H1 (cell line): ENCODE results near the gene PPFIA2. TPM values are rescaled to one million over a fixed set of nuclear protein-coding genes. Genes with fewer than 3 reads are reported as not detected.

Experiments used
- CTCF ChIA-PET: fragments of 300-600 bp; sonication (Branson Sonifier 250); formaldehyde crosslinking; loops from one replicate; lab custom pipeline; 2021; ENCODE audit not compliant: partially characterized antibody; lab: Charles Lee
- POLR2A ChIA-PET: fragments of 300-600 bp; sonication (Branson Sonifier 250); formaldehyde crosslinking; loops from one replicate; lab custom pipeline; 2021; ENCODE audit warnings: inconsistent platforms; ENCODE audit not compliant: partially characterized antibody; lab: Charles Lee
- DNase-seq, 2 experiments: peaks; one replicate each; pipeline versions ENCODE4 v3.0.0 to v3.0.0-alpha.2; 2010 to 2022; ENCODE audit warnings: low spot score in 2 of 2, low read depth in 1 of 2, mixed read lengths in 1 of 2
- FAIRE-seq: peaks from 2 replicates; lab custom pipeline; 2011; peaks lifted over from hg19 to GRCh38; lab: Jason Lieb, UNC
- H2AFZ ChIP-seq: 2 replicates; pipeline ENCODE4 v1.8.1; 2012; ENCODE audit warnings: low read length, inconsistent platforms
- H2AK5ac ChIP-seq: 2 replicates; pipeline ENCODE4 v1.6.1; 2013; ENCODE audit warnings: low read depth, low read length
- H2BK120ac ChIP-seq: replicated peaks from 2 replicates; pipeline ENCODE3; 2013; ENCODE audit warnings: low read depth, low read length, inconsistent platforms
- H2BK12ac ChIP-seq: 2 replicates; pipeline ENCODE4 v1.6.1; 2013; ENCODE audit warnings: low read depth, low read length
- H2BK15ac ChIP-seq: 2 replicates; pipeline ENCODE4 v1.6.1; 2013; ENCODE audit warnings: low read length
- H2BK20ac ChIP-seq: 2 replicates; pipeline ENCODE4 v1.6.1; 2013; ENCODE audit warnings: low read length
- H2BK5ac ChIP-seq: 2 replicates; pipeline ENCODE4 v1.6.1; 2013; ENCODE audit warnings: low read depth, low read length
- H3K14ac ChIP-seq: 2 replicates; pipeline ENCODE4 v1.6.1; 2013; ENCODE audit warnings: inconsistent platforms; ENCODE audit not compliant: insufficient read length
- H3K18ac ChIP-seq: 2 replicates; pipeline ENCODE4 v1.6.1; 2013; ENCODE audit warnings: low read length; ENCODE audit errors: extremely low read depth
- H3K23ac ChIP-seq: 2 replicates; pipeline ENCODE4 v1.6.1; 2013; ENCODE audit warnings: inconsistent platforms; ENCODE audit not compliant: insufficient read length
- H3K23me2 ChIP-seq: 2 replicates; pipeline ENCODE4 v1.6.1; 2013; ENCODE audit warnings: low read depth, low read length
- H3K27ac ChIP-seq: 2 replicates; pipeline ENCODE4 v1.6.1; 2011; ENCODE audit warnings: low read depth, low read length, inconsistent platforms
- H3K27me3 ChIP-seq, 4 experiments: replicated peaks in 1 of 4; 1 replicate in 1 of 4; 2 replicates in 3 of 4; pipeline versions ENCODE4 v1.6.1 to v1.8.1; 2011 to 2013; ENCODE audit warnings: low read length in 3 of 4, mild to moderate bottlenecking in 3 of 4, inconsistent platforms in 2 of 4, mixed read lengths in 2 of 4, moderate library complexity in 1 of 4; ENCODE audit not compliant: control insufficient read depth in 3 of 4, insufficient read depth in 3 of 4; ENCODE audit errors: extremely low read depth in 1 of 4
- H3K36me3 ChIP-seq, 4 experiments: 2 replicates each; pipeline versions ENCODE4 v1.6.1 to v1.8.1; 2011 to 2013; ENCODE audit warnings: mild to moderate bottlenecking in 4 of 4, low read length in 3 of 4, moderate library complexity in 2 of 4, control low read depth in 1 of 4, inconsistent platforms in 1 of 4; ENCODE audit not compliant: insufficient read depth in 4 of 4, control insufficient read depth in 2 of 4
- H3K4ac ChIP-seq: replicated peaks from 2 replicates; pipeline ENCODE3; 2013; ENCODE audit warnings: low read length, low read depth, mixed read lengths, inconsistent platforms; ENCODE audit not compliant: insufficient read length
- H3K4me1 ChIP-seq, 4 experiments: replicated peaks in 1 of 4; 1 replicate in 1 of 4; 2 replicates in 3 of 4; pipeline versions ENCODE4 v1.6.1 to v1.8.1; 2011 to 2013; ENCODE audit warnings: low read length in 3 of 4, inconsistent platforms in 2 of 4, mixed read lengths in 1 of 4; ENCODE audit not compliant: insufficient read depth in 4 of 4, control insufficient read depth in 3 of 4
- H3K4me2 ChIP-seq, 2 experiments: 2 replicates each; pipeline versions ENCODE4 v1.6.1 to v1.8.1; 2011 to 2013; ENCODE audit warnings: low read depth in 2 of 2, low read length in 2 of 2, control low read depth in 1 of 2, inconsistent platforms in 1 of 2, mild to moderate bottlenecking in 1 of 2; ENCODE audit not compliant: insufficient read depth in 1 of 2
- H3K4me3 ChIP-seq, 4 experiments: fragments of 200-600, 300-600 bp in 1 of 4; sonication (generic), shearing (Covaris generic), sonication (Bioruptor Twin) in 1 of 4; 2 replicates each; pipeline versions ENCODE4 v1.5.1 to v1.8.1; 2011 to 2016; ENCODE audit warnings: low read length in 4 of 4, low read depth in 3 of 4, control low read depth in 2 of 4, inconsistent platforms in 2 of 4, mild to moderate bottlenecking in 2 of 4, mixed read lengths in 1 of 4, moderate library complexity in 1 of 4; ENCODE audit not compliant: insufficient read depth in 2 of 4; ENCODE audit errors: extremely low read depth in 1 of 4
- H3K56ac ChIP-seq: replicated peaks from 2 replicates; pipeline ENCODE3; 2013; ENCODE audit warnings: low read depth, mild to moderate bottlenecking, mixed read lengths, low read length, inconsistent platforms; ENCODE audit not compliant: insufficient read length
- H3K79me1 ChIP-seq: 2 replicates; pipeline ENCODE4 v1.6.1; 2013; ENCODE audit warnings: low read depth, low read length, control low read depth
- H3K79me2 ChIP-seq, 2 experiments: 2 replicates each; pipeline versions ENCODE4 v1.6.1 to v1.8.1; 2012 to 2013; ENCODE audit warnings: low read length in 2 of 2, mild to moderate bottlenecking in 2 of 2, inconsistent platforms in 1 of 2; ENCODE audit not compliant: insufficient read depth in 2 of 2, control insufficient read depth in 1 of 2
- H3K9ac ChIP-seq, 4 experiments: replicated peaks in 1 of 4; 1 replicate in 1 of 4; 2 replicates in 3 of 4; pipeline versions ENCODE4 v1.6.1 to v1.8.1; 2011 to 2013; ENCODE audit warnings: low read depth in 3 of 4, low read length in 3 of 4, control low read depth in 2 of 4, mild to moderate bottlenecking in 2 of 4, moderate library complexity in 2 of 4, inconsistent platforms in 1 of 4; ENCODE audit errors: extremely low read depth in 1 of 4
- H3K9me3 ChIP-seq, 2 experiments: 2 replicates each; pipeline versions ENCODE4 v1.6.1 to v1.8.1; 2012 to 2013; ENCODE audit warnings: mild to moderate bottlenecking in 2 of 2, moderate library complexity in 2 of 2, control low read depth in 1 of 2, inconsistent platforms in 1 of 2, low read depth in 1 of 2, low read length in 1 of 2, mixed read lengths in 1 of 2; ENCODE audit not compliant: insufficient read depth in 2 of 2
- H4K20me1 ChIP-seq, 2 experiments: replicated peaks in 1 of 2; 2 replicates each; pipeline versions ENCODE3 to v1.8.1; 2011 to 2013; ENCODE audit warnings: inconsistent platforms in 2 of 2, low read length in 2 of 2, mild to moderate bottlenecking in 1 of 2; ENCODE audit not compliant: insufficient read depth in 2 of 2, control insufficient read depth in 1 of 2
- H4K5ac ChIP-seq: 2 replicates; pipeline ENCODE4 v1.6.1; 2013; ENCODE audit warnings: low read length, low read depth, mixed read lengths, inconsistent platforms; ENCODE audit not compliant: insufficient read length
- H4K8ac ChIP-seq: 2 replicates; pipeline ENCODE4 v1.8.0; 2013; ENCODE audit warnings: mild to moderate bottlenecking, moderate library complexity, low read length, inconsistent platforms; ENCODE audit not compliant: insufficient read depth; ENCODE audit errors: extremely low read depth
- H4K91ac ChIP-seq: replicated peaks from 2 replicates; pipeline ENCODE3; 2013; ENCODE audit warnings: low read length, mixed read lengths, inconsistent platforms; ENCODE audit not compliant: insufficient read length
- CBX8 ChIP-seq: fragments of 300-800, 300-1000 bp; sonication (generic); IDR thresholded peaks from 2 replicates; pipeline ENCODE4 v1.7.1; 2016; ENCODE audit warnings: low read depth, low read length, borderline replicate concordance
- TCF12 ChIP-seq: IDR thresholded peaks from 2 replicates; pipeline ENCODE4 v1.6.1; 2011; ENCODE audit warnings: low read depth, mild to moderate bottlenecking, low read length
- WGBS, 2 experiments: shearing (Covaris generic) in 1 of 2; methylation state at CpG; one replicate each; pipeline versions ENCODE4 v1.1.6 to v1.1.7; 2013 to 2015; ENCODE audit warnings: low lambda C conversion rate in 2 of 2, mixed read lengths in 2 of 2, inconsistent platforms in 1 of 2, low coverage in 1 of 2, missing lambda C conversion rate in 1 of 2; ENCODE audit not compliant: insufficient replicate concordance in 2 of 2, insufficient coverage in 1 of 2, insufficient read length in 1 of 2; ENCODE audit errors: extremely low coverage in 1 of 2, missing lambda C conversion rate in 1 of 2; 5-methylcytosine and 5-hydroxymethylcytosine counted together
- polyA plus RNA-seq, 7 experiments: library from polyadenylated mRNA; depleted of rRNA in 3 of 7; stranded (reverse) in 5 of 7; unstranded in 2 of 7; fragments of >200 nt in 5 of 7; fragments of 200-250 nt in 2 of 7; gene quantifications; 1 replicate in 5 of 7; 2 replicates in 1 of 7; 4 replicates in 1 of 7; pipeline versions ENCODE4 v1.2.1 to v1.2.3, GENCODE V29; 2011 to 2013; ENCODE audit warnings: missing spikeins in 2 of 7, mixed read lengths in 2 of 7
- total RNA-seq: library from RNA; stranded (reverse); fragmentation: NEBNext Ultra II Directional; extraction: Animal tissue kit (Norgen Biotek cat#: 25700); gene quantifications from 2 replicates; pipeline ENCODE4 v1.2.1, GENCODE V29; 2021

PPFIA2 gene
- total and polyA plus RNA-seq, 2 of the 8 experiments (the other 6 are each of a cell fraction or from before 2014, with no cell fraction given), result 1.2 to 1.8 TPM

DNA sequence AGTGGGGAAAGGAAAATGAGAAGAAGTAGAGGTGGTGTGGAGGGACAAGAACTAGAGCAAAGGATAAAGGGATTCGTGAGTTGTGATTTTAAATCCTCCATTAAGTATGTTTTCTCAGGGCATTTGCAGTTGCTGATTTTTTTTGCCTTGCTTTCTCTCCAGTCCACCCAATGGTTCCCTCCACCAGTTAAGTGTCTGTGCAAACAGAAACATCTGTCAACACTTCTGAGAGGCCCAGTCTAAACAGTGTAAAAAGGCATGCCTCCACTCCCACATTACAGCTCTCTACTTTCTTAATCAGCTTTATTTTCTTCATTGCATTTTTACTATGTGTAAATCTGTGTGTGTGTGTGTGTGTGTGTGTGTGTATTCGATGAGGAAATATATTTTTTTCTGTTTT is 141.2 kb downstream of the PPFIA2 start:
- POLR2A ChIA-PET, result no interaction called here
- Histone ChIP-seq H2BK120ac (no peak overlapping the region), H3K27me3 (no peaks in the 10 kb centered on the region), H4K5ac (no peak overlapping the region), H3K9me3 (no peaks in the 10 kb centered on the region; a peak in 1 of 4 replicates), H3K79me1 (no peaks in the 10 kb centered on the region), H3K14ac (no peak overlapping the region), H3K27ac (no peak overlapping the region), H2AK5ac (no peak overlapping the region), H3K18ac (no peak overlapping the region), H3K9ac (no peak overlapping the region), H2BK15ac (no peak overlapping the region), H3K56ac (no peak overlapping the region), H2BK5ac (no peak overlapping the region), H4K20me1 (no peaks in the 10 kb centered on the region), H3K4me1 (no peaks in the 10 kb centered on the region), H3K23ac (no peak overlapping the region), H4K91ac (no peak overlapping the region), H3K36me3 (no peaks in the 10 kb centered on the region), H2BK12ac (no peak overlapping the region), H3K79me2 (no peaks in the 10 kb centered on the region), H2AFZ (no peak overlapping the region), H3K4me2 (no peak overlapping the region), H2BK20ac (no peak overlapping the region), H3K4ac (no peak overlapping the region), H4K8ac (no peak overlapping the region), H3K23me2 (no peaks in the 10 kb centered on the region), H3K4me3 (no peak overlapping the region)
- DNase-seq (no peak), FAIRE-seq (no peak)
- 94% methylated on average over 2 of the region's 2 CpGs; no CpG with 5 or more reads in 1 of the 2 experiments for WGBS, 2 experiments
- CTCF ChIA-PET, result interaction anchor here (0.6 to 1.8 kb wide), 3 partner anchors 11 to 150 kb away, joined by 3 to 9 read pairs (median 3); no protein-coding TSS in a partner anchor
- TF ChIP-seq TCF12 (no peak), CBX8 (no peak)
